MM.1S (cell line): ENCODE data around the gene SERPINB13.

Experiments
- DNase-seq: peaks from one replicate; pipeline ENCODE4 v3.0.0-alpha.2; 2015
- H2AFZ ChIP-seq: fragments of 300-600 bp; sonication (generic); 2 replicates; pipeline ENCODE4 v1.6.0; 2016; ENCODE audit warnings: antibody characterized with exemption, low read length
- H3F3A ChIP-seq: fragments of 300-600 bp; sonication (generic); 2 replicates; pipeline ENCODE4 v1.6.1; 2016; ENCODE audit warnings: mild to moderate bottlenecking, antibody characterized with exemption, low read length, moderate library complexity, mixed read lengths; ENCODE audit not compliant: insufficient read depth
- H3K27ac ChIP-seq: fragments of 300-600 bp; sonication (generic); 2 replicates; pipeline ENCODE4 v1.5.1; 2016; ENCODE audit warnings: mild to moderate bottlenecking, low read length
- H3K27me3 ChIP-seq: fragments of 300-600 bp; sonication (generic); replicated peaks from 2 replicates; pipeline ENCODE4 v1.6.0; 2016; ENCODE audit warnings: low read length; ENCODE audit not compliant: insufficient read depth
- H3K36me3 ChIP-seq: fragments of 300-600 bp; sonication (generic); replicated peaks from 2 replicates; pipeline ENCODE4 v1.6.1; 2016; ENCODE audit warnings: mild to moderate bottlenecking, low read length, mixed read lengths; ENCODE audit not compliant: insufficient read depth
- H3K4me1 ChIP-seq: fragments of 300-600 bp; sonication (generic); 2 replicates; pipeline ENCODE4 v1.6.1; 2016; ENCODE audit warnings: low read length, mixed read lengths
- H3K4me2 ChIP-seq: fragments of 300-600 bp; sonication (generic); 2 replicates; pipeline ENCODE4 v1.6.0; 2016; ENCODE audit warnings: low read depth, low read length
- H3K4me3 ChIP-seq: fragments of 300-600 bp; sonication (generic); 2 replicates; pipeline ENCODE4 v1.5.1; 2016; ENCODE audit warnings: low read length, mixed read lengths
- H3K79me2 ChIP-seq: fragments of 300-600 bp; sonication (generic); 2 replicates; pipeline ENCODE4 v1.6.1; 2016; ENCODE audit warnings: mixed run types, low read length, mixed read lengths
- H3K9ac ChIP-seq: fragments of 300-600 bp; sonication (generic); 2 replicates; pipeline ENCODE4 v1.6.1; 2016; ENCODE audit warnings: low read length, mixed read lengths
- H3K9me2 ChIP-seq: fragments of 300-600 bp; sonication (generic); replicated peaks from 2 replicates; pipeline ENCODE4 v1.6.1; 2016; ENCODE audit warnings: mild to moderate bottlenecking, low read length, mixed read lengths; ENCODE audit not compliant: insufficient read depth
- H3K9me3 ChIP-seq: fragments of 300-600 bp; sonication (generic); replicated peaks from 2 replicates; pipeline ENCODE4 v1.6.1; 2016; ENCODE audit warnings: mild to moderate bottlenecking, low read length, mixed read lengths; ENCODE audit not compliant: insufficient read depth
- H4K20me1 ChIP-seq: fragments of 300-600 bp; sonication (generic); 2 replicates; pipeline ENCODE4 v1.6.1; 2016; ENCODE audit warnings: mild to moderate bottlenecking, low read length, moderate library complexity, mixed read lengths; ENCODE audit not compliant: insufficient read depth
- CTCF ChIP-seq: fragments of 300-600 bp; sonication (generic); IDR thresholded peaks from 2 replicates; pipeline ENCODE4 v1.5.1; 2016; ENCODE audit warnings: antibody characterized with exemption, low read length, mixed read lengths
- EZH2 ChIP-seq: fragments of 300-600 bp; sonication (generic); optimal IDR thresholded peaks from 2 replicates; pipeline ENCODE3; 2017; ENCODE audit warnings: low read depth, mild to moderate bottlenecking, antibody characterized with exemption, low read length, mixed read lengths
- EZH2phosphoT487 ChIP-seq: fragments of 300-600 bp; sonication (generic); IDR thresholded peaks from 2 replicates; pipeline ENCODE4 v1.6.1; 2018; ENCODE audit warnings: antibody characterized with exemption, low read length

The SERPINB13 gene

DNA sequence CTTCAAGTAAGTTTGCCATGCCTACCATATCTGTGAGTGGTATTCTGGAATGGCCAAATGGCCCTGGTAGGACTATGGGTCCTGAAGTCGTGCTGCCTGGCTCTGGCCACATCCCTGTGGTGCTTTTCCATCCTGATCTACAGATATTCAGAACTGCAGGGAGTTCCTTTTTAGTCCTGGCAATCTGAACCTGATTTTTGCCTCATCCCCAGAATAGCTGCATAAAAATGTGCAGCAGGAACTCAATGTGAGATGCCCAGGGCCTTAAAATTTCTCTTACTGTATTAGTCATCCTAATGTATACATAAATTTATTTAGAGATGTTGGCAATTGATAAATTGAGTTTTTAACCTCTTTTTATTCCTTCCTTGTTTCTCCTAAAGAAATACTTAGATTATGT, 5.3 kb downstream of the SERPINB13 start:
- Histone ChIP-seq H3K4me3 (no peak overlapping the region), H3K27me3 (no peaks in the 10 kb centered on the region), H3K79me2 (no peaks in the 10 kb centered on the region), H3K9ac (no peak overlapping the region), H4K20me1 (no peaks in the 10 kb centered on the region), H3K27ac (no peak overlapping the region), H2AFZ (no peak overlapping the region), H3F3A (no peaks in the 10 kb centered on the region), H3K9me3 (no peaks in the 10 kb centered on the region), H3K9me2 (no peaks in the 10 kb centered on the region), H3K4me1 (no peaks in the 10 kb centered on the region), H3K36me3 (no peaks in the 10 kb centered on the region), H3K4me2 (no peak overlapping the region)
- TF ChIP-seq EZH2 (no peak), CTCF (no peak), EZH2phosphoT487 (no peak)
- no peak for DNase-seq

GRCh38 chr18:63596964-63597363, 9.8 kb downstream of the SERPINB13 start:
- no peak for DNase-seq
- Histone ChIP-seq H3K9me2 (no peaks in the 10 kb centered on the region), H3K27ac (no peak overlapping the region), H3K4me2 (no peak overlapping the region), H3K79me2 (no peaks in the 10 kb centered on the region), H3K27me3 (no peaks in the 10 kb centered on the region), H3K9ac (no peak overlapping the region), H4K20me1 (no peaks in the 10 kb centered on the region), H3K36me3 (no peaks in the 10 kb centered on the region), H3K4me3 (no peak overlapping the region), H2AFZ (no peak overlapping the region), H3F3A (no peaks in the 10 kb centered on the region), H3K4me1 (no peaks in the 10 kb centered on the region), H3K9me3 (no peaks in the 10 kb centered on the region)
- no peak for TF ChIP-seq EZH2
- no peak for TF ChIP-seq CTCF
- no peak for TF ChIP-seq EZH2phosphoT487

GRCh38 chr18:63603355-63603754, 16.2 kb downstream of the SERPINB13 start:
- H3K4me2 ChIP-seq: peak overlapping the region; percentile 62
- no peak for DNase-seq

More at GRCh38 chr18:63603355-63603754, 16.2 kb downstream of the SERPINB13 start:
- no peak for TF ChIP-seq EZH2phosphoT487
- TF ChIP-seq EZH2: no peak
- no peak for TF ChIP-seq CTCF
- peak overlapping the region; percentile 55 for H2AFZ ChIP-seq
- H3K4me3 ChIP-seq: peak overlapping the region; percentile 5; the same call in 1 of the 2 replicates
- peaks cover 12% of the 10 kb centered on the region for H3K4me1 ChIP-seq
- no peaks in the 10 kb centered on the region for H3K27me3 ChIP-seq
- H3K9me3 ChIP-seq: no peaks in the 10 kb centered on the region
- H3K79me2 ChIP-seq: no peaks in the 10 kb centered on the region
- no peaks in the 10 kb centered on the region for H3K36me3 ChIP-seq
- H4K20me1 ChIP-seq: no peaks in the 10 kb centered on the region
- H3F3A ChIP-seq: peaks cover 6% of the 10 kb centered on the region; the same call in 1 of the 2 replicates
- no peaks in the 10 kb centered on the region for H3K9me2 ChIP-seq
- no peak overlapping the region for H3K9ac ChIP-seq
- H3K27ac ChIP-seq: no peak overlapping the region
